PC-9 (cell line): ENCODE results near the gene CTU1.

ENCODE experiments used
- CTCF ChIP-seq: fragments of 200-600 bp; sonication (generic); conservative IDR thresholded peaks from 2 replicates; pipeline ENCODE4 v1.6.1; 2017; ENCODE audit warnings: mixed run types, antibody characterized with exemption, mild to moderate bottlenecking, moderate library complexity
- EZH2 ChIP-seq: fragments of 200-600 bp; sonication (generic); IDR thresholded peaks from 2 replicates; pipeline ENCODE4 v1.8.0; 2017; ENCODE audit warnings: antibody characterized with exemption, low read depth

GRCh38 chr19:51075998-51076397 is 32.2 kb downstream of the CTU1 start:
- TF ChIP-seq CTCF (no peak), EZH2 (no peak)
